Peyer's patch (tissue), 4 donors: Measurements from ENCODE around the gene BLCAP. TPM values are rescaled to one million over a fixed set of nuclear protein-coding genes. Genes with fewer than 3 reads are reported as not detected.
"Not testable (repeated sequence)": the region's sequence is repeated elsewhere in the genome, so short reads cannot be mapped to it uniquely, and the experiment has no call there.

Experiments used
- DNase-seq, 3 donors: peaks; one replicate each; pipeline ENCODE4 v3.0.0-alpha.2; 2017 to 2019
- H3K27ac ChIP-seq, 4 donors: fragments of 200-600 bp; sonication (generic); one replicate each; pipeline ENCODE4 v1.5.1; 2016 to 2019
- H3K27me3 ChIP-seq, 2 donors: fragments of 200-600 bp; sonication (generic); one replicate each; pipeline ENCODE4 v1.5.1; 2019
- H3K36me3 ChIP-seq, 3 donors: fragments of 200-600 bp; sonication (generic); one replicate each; pipeline ENCODE4 v1.5.1; 2016 to 2019
- H3K4me1 ChIP-seq, 4 donors: fragments of 200-600 bp; sonication (generic); one replicate each; pipeline ENCODE4 v1.5.1; 2016 to 2019
- H3K4me3 ChIP-seq, 4 donors: fragments of 200-600 bp; sonication (generic); 1 replicate in 3 of 4; 2 replicates in 1 of 4; pipeline ENCODE4 v1.5.1; 2016 to 2019; ENCODE audit warnings: mild to moderate bottlenecking in 1 of 4
- H3K9me3 ChIP-seq, 4 donors: fragments of 200-600 bp; sonication (generic); one replicate each; pipeline ENCODE4 v1.5.1; 2016 to 2019; ENCODE audit warnings: mild to moderate bottlenecking in 1 of 4
- POLR2A ChIP-seq, 2 donors: fragments of 450-650 bp; IDR thresholded peaks; one replicate each; pipeline ENCODE4 v1.5.1; 2017; ENCODE audit warnings: antibody characterized with exemption in 2 of 2, mild to moderate bottlenecking in 2 of 2, moderate library complexity in 2 of 2
- total RNA-seq, 4 donors: library from RNA; depleted of rRNA; stranded (reverse); fragments of >200 nt; gene quantifications; one replicate each; pipeline ENCODE4 v1.1.0, GENCODE V29; 2016
- TF ChIP-seq, protein P1 (sequence below), 6 experiments: fragments of 450-650 bp in 4 of 6; fragments of 200-600 bp in 2 of 6; sonication (generic) in 1 of 6; IDR thresholded peaks; one replicate each; pipeline ENCODE4 v1.5.1; 2017 to 2019; ENCODE audit warnings: antibody characterized with exemption in 6 of 6, mild to moderate bottlenecking in 3 of 6, moderate library complexity in 1 of 6

The BLCAP gene
- 100 to 1,000 TPM in 3 of 4 donors, 10 to 100 TPM in 1; 44.6 to 129 (median 118) TPM for total RNA-seq

- Histone ChIP-seq H3K27me3 (no peaks in the 10 kb centered on the region), H3K4me1 (peaks cover 0 to 40% (median 11%) of the 10 kb centered on the region in 4 donors), H3K4me3 (peak within 1 kb of the TSS; percentile 75 to 99 (median 94)), H3K9me3 (no peaks in the 10 kb centered on the region), H3K36me3 (no peaks in the 10 kb centered on the region), H3K27ac (peak within 1 kb of the TSS; percentile 91 to 98 (median 96))
- peak; percentile 92 to 97 (median 95) for DNase-seq
- TF ChIP-seq, protein P1, sequence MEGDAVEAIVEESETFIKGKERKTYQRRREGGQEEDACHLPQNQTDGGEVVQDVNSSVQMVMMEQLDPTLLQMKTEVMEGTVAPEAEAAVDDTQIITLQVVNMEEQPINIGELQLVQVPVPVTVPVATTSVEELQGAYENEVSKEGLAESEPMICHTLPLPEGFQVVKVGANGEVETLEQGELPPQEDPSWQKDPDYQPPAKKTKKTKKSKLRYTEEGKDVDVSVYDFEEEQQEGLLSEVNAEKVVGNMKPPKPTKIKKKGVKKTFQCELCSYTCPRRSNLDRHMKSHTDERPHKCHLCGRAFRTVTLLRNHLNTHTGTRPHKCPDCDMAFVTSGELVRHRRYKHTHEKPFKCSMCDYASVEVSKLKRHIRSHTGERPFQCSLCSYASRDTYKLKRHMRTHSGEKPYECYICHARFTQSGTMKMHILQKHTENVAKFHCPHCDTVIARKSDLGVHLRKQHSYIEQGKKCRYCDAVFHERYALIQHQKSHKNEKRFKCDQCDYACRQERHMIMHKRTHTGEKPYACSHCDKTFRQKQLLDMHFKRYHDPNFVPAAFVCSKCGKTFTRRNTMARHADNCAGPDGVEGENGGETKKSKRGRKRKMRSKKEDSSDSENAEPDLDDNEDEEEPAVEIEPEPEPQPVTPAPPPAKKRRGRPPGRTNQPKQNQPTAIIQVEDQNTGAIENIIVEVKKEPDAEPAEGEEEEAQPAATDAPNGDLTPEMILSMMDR (IDR thresholded peaks at IDR 0.05): no peak
- peak; percentile 95 for TF ChIP-seq POLR2A (IDR thresholded peaks at IDR 0.05)
Measured at GRCh38 chr20:37527638-37528445, at the start of gene BLCAP. Gene BLCAP, minus strand, starts transcription at chr20:37527876. Its CDS starts 8,702 bp downstream, at chr20:37519174.

- H3K4me3 ChIP-seq, H3K36me3 ChIP-seq, H3K9me3 ChIP-seq, H3K27ac ChIP-seq, H3K4me1 ChIP-seq, DNase-seq, H3K27me3 ChIP-seq: not testable (repeated sequence)
Measured at GRCh38 chr20:37577436-37577835, 49.8 kb upstream of the BLCAP start.

DNA sequence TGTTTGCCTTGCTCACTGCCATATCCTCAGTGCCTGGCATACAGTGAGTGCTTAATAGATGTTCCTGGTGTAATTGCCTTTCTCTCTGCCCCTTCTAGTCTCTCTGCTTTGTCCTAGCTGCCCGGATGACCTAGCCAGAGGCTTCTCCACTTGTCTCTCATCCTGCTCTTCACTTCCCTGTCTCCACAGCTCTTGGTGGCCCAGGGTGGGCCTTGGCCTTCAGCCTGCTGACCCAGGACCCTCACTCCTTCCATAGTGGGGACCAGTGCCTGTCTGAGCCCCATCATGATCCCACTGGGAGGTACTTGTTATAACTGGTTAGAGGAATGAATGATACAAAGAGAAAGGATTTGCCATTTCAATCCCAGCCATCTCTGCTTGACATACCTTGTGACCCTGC is 49.2 kb upstream of the BLCAP start:
- TF ChIP-seq, protein P1 (IDR thresholded peaks at IDR 0.05): no peak
- TF ChIP-seq POLR2A (IDR thresholded peaks at IDR 0.05): no peak
- no peaks in the 10 kb centered on the region for H3K4me1 ChIP-seq
- no peaks in the 10 kb centered on the region for H3K36me3 ChIP-seq
- DNase-seq: peak in 1 of 3 donors; percentile 2
- no peaks in the 10 kb centered on the region for H3K9me3 ChIP-seq
- no peaks in the 10 kb centered on the region for H3K27me3 ChIP-seq
- no peak overlapping the region for H3K4me3 ChIP-seq
- H3K27ac ChIP-seq: no peak overlapping the region

DNA sequence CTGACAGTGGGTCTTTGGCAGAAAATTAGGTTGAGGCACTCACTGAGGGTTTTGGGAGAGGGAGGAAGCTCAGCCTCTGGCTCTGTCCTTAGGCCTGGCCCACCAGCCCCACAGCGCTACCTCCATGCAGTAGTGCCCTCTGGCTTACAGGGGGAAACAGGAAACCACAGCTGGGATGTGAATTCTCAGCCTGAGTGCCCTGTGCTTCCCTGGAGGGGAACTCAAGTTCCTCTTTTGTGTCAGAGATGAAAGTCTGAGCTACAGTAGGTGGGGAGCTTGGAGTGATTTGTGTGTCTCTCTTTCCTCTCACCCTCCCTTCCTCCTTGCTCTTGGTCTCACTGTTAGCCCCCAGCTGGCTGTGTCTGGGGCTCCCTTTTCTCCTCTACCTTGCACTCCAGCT is 48.2 kb upstream of the BLCAP start:
- no peaks in the 10 kb centered on the region for H3K27me3 ChIP-seq
- no peaks in the 10 kb centered on the region for H3K4me1 ChIP-seq
- DNase-seq: peak in 1 of 3 donors; percentile 37
- H3K4me3 ChIP-seq: no peak overlapping the region
- H3K9me3 ChIP-seq: no peaks in the 10 kb centered on the region
- H3K27ac ChIP-seq: no peak overlapping the region
- no peak for TF ChIP-seq POLR2A (IDR thresholded peaks at IDR 0.05)
- TF ChIP-seq, protein P1 (IDR thresholded peaks at IDR 0.05): no peak
- H3K36me3 ChIP-seq: no peaks in the 10 kb centered on the region

- no peak for TF ChIP-seq POLR2A (IDR thresholded peaks at IDR 0.05)
- TF ChIP-seq, protein P1 (IDR thresholded peaks at IDR 0.05): no peak
- H3K4me1 ChIP-seq: no peaks in the 10 kb centered on the region
- no peak overlapping the region for H3K4me3 ChIP-seq
- DNase-seq: peak in 1 of 3 donors; percentile 26
- H3K9me3 ChIP-seq: no peaks in the 10 kb centered on the region
- H3K27me3 ChIP-seq: no peaks in the 10 kb centered on the region
- H3K27ac ChIP-seq: no peak overlapping the region
- no peaks in the 10 kb centered on the region for H3K36me3 ChIP-seq
Measured at GRCh38 chr20:37574199-37574890, 46.7 kb upstream of the BLCAP start.

GRCh38 chr20:37573626-37574198 is 46.0 kb upstream of the BLCAP start:
- no peaks in the 10 kb centered on the region for H3K9me3 ChIP-seq
- no peaks in the 10 kb centered on the region for H3K36me3 ChIP-seq
- TF ChIP-seq, protein P1 (IDR thresholded peaks at IDR 0.05): no peak
- no peak for TF ChIP-seq POLR2A (IDR thresholded peaks at IDR 0.05)
- H3K27ac ChIP-seq: no peak overlapping the region
- H3K4me1 ChIP-seq: no peaks in the 10 kb centered on the region
- no peak overlapping the region for H3K4me3 ChIP-seq
- H3K27me3 ChIP-seq: no peaks in the 10 kb centered on the region
- peak in 1 of 3 donors; percentile 25 for DNase-seq
